Measurements from ENCODE around the gene PCBP3. TPM values are rescaled to one million over a fixed set of nuclear protein-coding genes. Genes with fewer than 3 reads are reported as not detected.
"Not testable (repeated sequence)": the region's sequence is repeated elsewhere in the genome, so short reads cannot be mapped to it uniquely, and the experiment has no call there.

Gene PCBP3
- total RNA-seq, 1 donor from 2014 or later: 8.2 TPM

GRCh38 chr21:45642122-45642813 is 1.3 kb upstream of the PCBP3 start:
- DNase-seq (ENCODE audit: low spot score): no peak
- Mint-ChIP-seq H3K27me3 (ENCODE audit: insufficient read depth) (peaks cover 10% of the 10 kb centered on the region), H3K9me3 (peaks cover 5% of the 10 kb centered on the region), H3K4me3 (no peak overlapping the region), H3K36me3 (ENCODE audit: low read depth) (peaks cover 3% of the 10 kb centered on the region), H3K4me1 (ENCODE audit: low read depth) (peaks cover 15% of the 10 kb centered on the region), H3K27ac (no peak overlapping the region)
- intact Hi-C loops (cut with micrococcal nuclease): loop anchor here (2.0 to 10.0 kb wide), 3 partner anchors 243 to 1303 kb away; partner anchors contain the start of genes CFAP410 and SUMO3

- Mint-ChIP-seq H3K36me3 (ENCODE audit: low read depth) (peaks cover 11% of the 10 kb centered on the region), H3K4me1 (ENCODE audit: low read depth) (peaks cover 15% of the 10 kb centered on the region), H3K27me3 (ENCODE audit: insufficient read depth) (peaks cover 10% of the 10 kb centered on the region), H3K9me3 (peaks cover 16% of the 10 kb centered on the region), H3K27ac (peak overlapping the region; percentile 63), H3K4me3 (peak overlapping the region; percentile 83)
- intact Hi-C loops (cut with micrococcal nuclease): loop anchor here (5.0 to 10.0 kb wide), 2 partner anchors 241 to 827 kb away; partner anchors contain the start of gene SUMO3
- peak; percentile 39 for DNase-seq (ENCODE audit: low spot score)
Measured at GRCh38 chr21:45644041-45644906, 749 bp downstream of the PCBP3 start.

GRCh38 chr21:45651921-45652320 is 8.4 kb downstream of the PCBP3 start:
- intact Hi-C loops (cut with micrococcal nuclease): no loop called here
- Mint-ChIP-seq H3K27ac (no peak overlapping the region), H3K36me3 (ENCODE audit: low read depth) (peaks cover 13% of the 10 kb centered on the region), H3K4me1 (ENCODE audit: low read depth) (no peaks in the 10 kb centered on the region), H3K27me3 (ENCODE audit: insufficient read depth) (no peaks in the 10 kb centered on the region), H3K4me3 (no peak overlapping the region), H3K9me3 (peaks cover 17% of the 10 kb centered on the region)
- DNase-seq (ENCODE audit: low spot score): no peak

- H3K27me3 Mint-ChIP-seq (ENCODE audit: insufficient read depth): peaks cover 2% of the 10 kb centered on the region
- H3K36me3 Mint-ChIP-seq (ENCODE audit: low read depth): peaks cover 7% of the 10 kb centered on the region
- intact Hi-C loops (cut with micrococcal nuclease): no loop called here
- H3K4me1 Mint-ChIP-seq (ENCODE audit: low read depth): peaks cover 15% of the 10 kb centered on the region
- no peak for DNase-seq (ENCODE audit: low spot score)
- peaks cover 5% of the 10 kb centered on the region for H3K9me3 Mint-ChIP-seq
- H3K4me3 Mint-ChIP-seq: no peak overlapping the region
- peak overlapping the region; percentile 23 for H3K27ac Mint-ChIP-seq
Measured at GRCh38 chr21:45655124-45655523, 11.6 kb downstream of the PCBP3 start.

DNA sequence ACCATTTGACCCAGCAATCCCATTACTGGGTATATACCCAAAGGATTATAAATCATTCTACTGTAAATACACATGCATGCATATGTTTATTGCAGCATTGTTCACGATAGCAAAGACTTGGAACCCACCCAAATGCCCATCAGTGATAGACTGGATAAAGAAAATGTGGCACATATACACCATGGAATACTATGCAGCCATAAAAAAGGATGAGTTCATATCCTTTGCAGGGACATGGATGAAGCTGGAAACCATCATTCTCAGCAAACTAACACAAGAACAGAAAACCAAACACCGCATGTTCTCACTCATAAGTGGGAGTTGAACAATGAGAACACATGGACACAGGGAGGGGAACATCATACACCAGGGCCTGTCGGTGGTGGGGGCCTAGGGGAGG is 12.6 kb downstream of the PCBP3 start:
- H3K4me1 Mint-ChIP-seq (ENCODE audit: low read depth): peaks cover 15% of the 10 kb centered on the region
- H3K27ac Mint-ChIP-seq; H3K9me3 Mint-ChIP-seq; H3K27me3 Mint-ChIP-seq (ENCODE audit: insufficient read depth); intact Hi-C loops (cut with micrococcal nuclease); DNase-seq (ENCODE audit: low spot score); H3K4me3 Mint-ChIP-seq; H3K36me3 Mint-ChIP-seq (ENCODE audit: low read depth): not testable (repeated sequence)

- H3K27ac Mint-ChIP-seq; DNase-seq (ENCODE audit: low spot score); H3K27me3 Mint-ChIP-seq (ENCODE audit: insufficient read depth); H3K4me3 Mint-ChIP-seq; intact Hi-C loops (cut with micrococcal nuclease); H3K36me3 Mint-ChIP-seq (ENCODE audit: low read depth): not testable (repeated sequence)
- peaks cover 15% of the 10 kb centered on the region for H3K4me1 Mint-ChIP-seq (ENCODE audit: low read depth)
- H3K9me3 Mint-ChIP-seq: peaks cover 18% of the 10 kb centered on the region
Measured at GRCh38 chr21:45661913-45662622, 18.5 kb downstream of the PCBP3 start.

- Mint-ChIP-seq H3K4me1 (ENCODE audit: low read depth) (peaks cover 15% of the 10 kb centered on the region), H3K9me3 (peaks cover 24% of the 10 kb centered on the region)
- intact Hi-C loops (cut with micrococcal nuclease); H3K27ac Mint-ChIP-seq; H3K36me3 Mint-ChIP-seq (ENCODE audit: low read depth); DNase-seq (ENCODE audit: low spot score); H3K4me3 Mint-ChIP-seq; H3K27me3 Mint-ChIP-seq (ENCODE audit: insufficient read depth): not testable (repeated sequence)
Measured at GRCh38 chr21:45662623-45663245, 19.2 kb downstream of the PCBP3 start.

DNA sequence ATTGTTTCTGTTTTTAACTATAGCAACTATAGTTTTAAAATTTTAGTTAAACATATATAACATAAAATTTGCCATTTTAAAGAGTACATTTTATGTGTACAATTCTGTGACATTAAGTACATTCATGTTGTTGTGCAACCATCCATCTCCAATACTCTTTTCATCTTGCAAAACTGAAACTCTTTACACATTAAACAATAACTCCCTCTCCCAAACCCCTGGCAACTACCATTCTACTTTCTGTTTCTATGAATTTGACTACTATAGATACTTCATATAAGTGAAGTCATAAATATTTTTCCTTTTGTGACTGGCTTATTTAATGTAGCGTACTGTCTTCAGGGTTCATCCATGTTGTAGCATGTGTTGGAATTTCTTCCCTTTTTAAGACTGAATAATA is 25.9 kb downstream of the PCBP3 start:
- Mint-ChIP-seq H3K9me3 (peaks cover 31% of the 10 kb centered on the region), H3K27me3 (ENCODE audit: insufficient read depth) (no peaks in the 10 kb centered on the region), H3K36me3 (ENCODE audit: low read depth) (peaks cover 15% of the 10 kb centered on the region), H3K4me3 (no peak overlapping the region), H3K4me1 (ENCODE audit: low read depth) (peaks cover 10% of the 10 kb centered on the region), H3K27ac (no peak overlapping the region)
- intact Hi-C loops (cut with micrococcal nuclease): no loop called here
- DNase-seq (ENCODE audit: low spot score): no peak

- H3K4me3 Mint-ChIP-seq: no peak overlapping the region
- no peaks in the 10 kb centered on the region for H3K27me3 Mint-ChIP-seq (ENCODE audit: insufficient read depth)
- peaks cover 17% of the 10 kb centered on the region for H3K36me3 Mint-ChIP-seq (ENCODE audit: low read depth)
- H3K9me3 Mint-ChIP-seq: peaks cover 27% of the 10 kb centered on the region
- H3K27ac Mint-ChIP-seq: no peak overlapping the region
- DNase-seq (ENCODE audit: low spot score): no peak
- intact Hi-C loops (cut with micrococcal nuclease): no loop called here
- H3K4me1 Mint-ChIP-seq (ENCODE audit: low read depth): peaks cover 10% of the 10 kb centered on the region
Measured at GRCh38 chr21:45670731-45671130, 27.2 kb downstream of the PCBP3 start.

- DNase-seq (ENCODE audit: low spot score); H3K4me3 Mint-ChIP-seq; H3K27me3 Mint-ChIP-seq (ENCODE audit: insufficient read depth); H3K9me3 Mint-ChIP-seq; H3K36me3 Mint-ChIP-seq (ENCODE audit: low read depth); intact Hi-C loops (cut with micrococcal nuclease); H3K4me1 Mint-ChIP-seq (ENCODE audit: low read depth); H3K27ac Mint-ChIP-seq: not testable (repeated sequence)
Measured at GRCh38 chr21:45678790-45679189, 35.3 kb downstream of the PCBP3 start.

- intact Hi-C loops (cut with micrococcal nuclease): no loop called here
- Mint-ChIP-seq H3K9me3 (peaks cover 4% of the 10 kb centered on the region), H3K4me3 (no peak overlapping the region), H3K27ac (no peak overlapping the region), H3K27me3 (ENCODE audit: insufficient read depth) (no peaks in the 10 kb centered on the region), H3K4me1 (ENCODE audit: low read depth) (no peaks in the 10 kb centered on the region), H3K36me3 (ENCODE audit: low read depth) (peaks cover 10% of the 10 kb centered on the region)
- no peak for DNase-seq (ENCODE audit: low spot score)
Measured at GRCh38 chr21:45680215-45680614, 36.7 kb downstream of the PCBP3 start.

GRCh38 chr21:45695086-45695485 is 51.6 kb downstream of the PCBP3 start:
- H3K27ac Mint-ChIP-seq: no peak overlapping the region
- H3K9me3 Mint-ChIP-seq: peaks cover 12% of the 10 kb centered on the region
- DNase-seq (ENCODE audit: low spot score): no peak
- peaks cover 4% of the 10 kb centered on the region for H3K36me3 Mint-ChIP-seq (ENCODE audit: low read depth)
- intact Hi-C loops (cut with micrococcal nuclease): loop anchor here (5.0 kb wide), 1 partner anchor 72 kb away; no protein-coding TSS in a partner anchor
- H3K4me3 Mint-ChIP-seq: no peak overlapping the region
- H3K4me1 Mint-ChIP-seq (ENCODE audit: low read depth): peaks cover 22% of the 10 kb centered on the region
- H3K27me3 Mint-ChIP-seq (ENCODE audit: insufficient read depth): no peaks in the 10 kb centered on the region

All from activated T-helper 1 cell treated with anti-CD3 and anti-CD28 coated beads, Interleukin-12 subunit alpha, Interleukin-12 subunit beta, Interleukin-2, Interleukin-4 antibody, amounts not matched to agents 30 ng/mL and 10 ng/mL and 1 ng/mL, durations not matched to agents 14 hours and 24 hours and 36 hours (primary cell).